ENCODE measurements around the gene CCDC28B. TPM values are rescaled to one million over a fixed set of nuclear protein-coding genes. Genes with fewer than 3 reads are reported as not detected.

The CCDC28B gene
- total RNA-seq, 1 donor from 2014 or later: 56.9 TPM

- POLR2A ChIA-PET: no interaction called here
- H3K27me3 Mint-ChIP-seq: no peaks in the 10 kb centered on the region
- TF ChIP-seq CTCF (IDR thresholded peaks at IDR 0.05): no peak
- peaks cover 1% of the 10 kb centered on the region for H3K4me1 Mint-ChIP-seq
- DNase-seq: no peak
- CTCF ChIA-PET: no interaction called here
- peaks cover 62% of the 10 kb centered on the region for H3K36me3 Mint-ChIP-seq (ENCODE audit: low read depth)
- no peaks in the 10 kb centered on the region for H3K9me3 Mint-ChIP-seq
- no peak overlapping the region for H3K4me3 Mint-ChIP-seq
- no peak overlapping the region for H3K27ac Mint-ChIP-seq
- ATAC-seq (ENCODE audit: low read depth): no peak
- intact Hi-C loops (cut with micrococcal nuclease): no loop called here
These were observed 29.4 kb upstream of the CCDC28B start for GRCh38 chr1:32170991-32171390.

- Mint-ChIP-seq H3K9me3 (no peaks in the 10 kb centered on the region), H3K36me3 (ENCODE audit: low read depth) (peaks cover 50% of the 10 kb centered on the region), H3K27ac (peak overlapping the region; percentile 3), H3K27me3 (no peaks in the 10 kb centered on the region), H3K4me1 (peaks cover 1% of the 10 kb centered on the region), H3K4me3 (no peak overlapping the region)
- POLR2A ChIA-PET: interaction anchor here (0.6 kb wide), 1 partner anchor 16 kb away, joined by 7 read pairs; no protein-coding TSS in a partner anchor
- intact Hi-C loops (cut with micrococcal nuclease): no loop called here
- DNase-seq (no peak), ATAC-seq (ENCODE audit: low read depth) (no peak)
- no peak for TF ChIP-seq CTCF (IDR thresholded peaks at IDR 0.05)
- CTCF ChIA-PET: no interaction called here
These were observed 27.7 kb upstream of the CCDC28B start for GRCh38 chr1:32172621-32173245.

DNA sequence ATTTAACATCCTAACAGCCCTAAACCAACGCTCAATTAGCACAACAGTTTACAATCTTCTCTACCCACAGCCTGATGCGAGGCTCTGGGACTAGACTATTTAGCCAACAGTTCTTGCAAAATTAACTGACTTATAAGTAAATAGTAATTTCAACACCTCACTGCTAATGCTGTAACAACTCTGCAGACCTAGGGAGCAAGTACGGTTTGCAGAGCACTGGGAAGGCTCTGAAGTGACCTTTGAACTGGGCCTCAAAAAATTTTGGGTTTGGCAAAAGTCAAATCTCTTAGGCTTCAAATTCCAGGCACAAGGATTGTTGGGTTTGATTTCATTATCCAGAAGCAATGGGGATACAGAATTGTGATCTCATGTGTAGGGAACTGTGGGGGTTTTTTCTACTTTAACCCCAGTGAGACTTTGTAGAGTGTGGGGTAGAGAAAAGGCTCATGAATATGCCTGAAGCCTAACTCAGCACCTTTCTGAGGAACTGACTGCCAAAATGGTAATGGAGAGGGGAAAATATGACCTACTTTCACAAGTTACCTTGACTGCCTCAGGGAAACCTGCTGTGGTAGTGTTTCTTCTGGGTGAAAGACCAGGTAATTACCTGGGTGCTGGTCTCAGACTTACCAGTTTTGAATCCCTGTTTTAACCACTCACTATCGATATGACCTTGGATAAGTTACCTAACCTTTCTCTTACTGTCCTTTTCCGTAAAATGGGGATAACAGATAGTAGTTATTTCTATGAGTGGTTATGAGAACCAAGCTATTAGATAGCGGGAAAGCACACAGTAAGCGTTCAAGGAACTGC is 21.8 kb upstream of the CCDC28B start:
- ATAC-seq (ENCODE audit: low read depth): no peak
- H3K27ac Mint-ChIP-seq: peak overlapping the region; percentile 98
- ChIA-PET CTCF (interaction anchor here (0.9 to 1.7 kb wide), 4 partner anchors 32 to 238 kb away, joined by 3 to 6 read pairs (median 4); partner anchors contain the start of gene KPNA6), POLR2A (interaction anchor here (0.5 to 2.7 kb wide), 23 partner anchors 11 to 667 kb away, joined by 3 to 37 read pairs (median 7); partner anchors contain the start of genes BSDC1, CCDC28B, HDAC1 and KPNA6)
- no peaks in the 10 kb centered on the region for H3K27me3 Mint-ChIP-seq
- TF ChIP-seq CTCF (IDR thresholded peaks at IDR 0.05): no peak
- peaks cover 35% of the 10 kb centered on the region for H3K4me1 Mint-ChIP-seq
- H3K36me3 Mint-ChIP-seq (ENCODE audit: low read depth): peaks cover 24% of the 10 kb centered on the region
- intact Hi-C loops (cut with micrococcal nuclease): loop anchor here (1.0 to 2.0 kb wide), 5 partner anchors 44 to 216 kb away; partner anchors contain the start of genes BSDC1, EIF3I, KPNA6 and TMEM234
- peak overlapping the region; percentile 90 for H3K4me3 Mint-ChIP-seq
- no peaks in the 10 kb centered on the region for H3K9me3 Mint-ChIP-seq
- DNase-seq: no peak

DNA sequence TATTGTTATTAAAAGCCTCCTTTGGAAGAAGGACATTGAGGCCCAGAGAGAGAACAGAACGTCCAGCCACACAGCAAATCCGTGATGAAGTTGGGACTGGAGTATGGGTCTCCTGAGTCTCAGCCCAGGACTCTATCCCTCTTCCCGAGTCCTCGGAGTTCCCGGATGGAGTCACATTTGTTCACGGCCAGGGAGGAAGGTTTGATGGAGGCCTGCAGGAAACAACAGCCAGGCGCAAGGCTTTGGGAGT is 21.3 kb upstream of the CCDC28B start:
- DNase-seq (no peak), ATAC-seq (ENCODE audit: low read depth) (no peak)
- no peaks in the 10 kb centered on the region for H3K9me3 Mint-ChIP-seq
- TF ChIP-seq CTCF (IDR thresholded peaks at IDR 0.05): no peak
- intact Hi-C loops (cut with micrococcal nuclease): loop anchor here (1.0 to 2.0 kb wide), 5 partner anchors 43 to 215 kb away; partner anchors contain the start of genes BSDC1, EIF3I, KPNA6 and TMEM234
- POLR2A ChIA-PET: interaction anchor here (0.5 to 2.7 kb wide), 23 partner anchors 11 to 666 kb away, joined by 3 to 37 read pairs (median 7); partner anchors contain the start of genes BSDC1, CCDC28B, HDAC1 and KPNA6
- peak overlapping the region; percentile 90 for H3K4me3 Mint-ChIP-seq
- CTCF ChIA-PET: interaction anchor here (0.9 to 1.7 kb wide), 4 partner anchors 33 to 237 kb away, joined by 3 to 6 read pairs (median 4); partner anchors contain the start of gene KPNA6
- no peaks in the 10 kb centered on the region for H3K27me3 Mint-ChIP-seq
- H3K4me1 Mint-ChIP-seq: peaks cover 38% of the 10 kb centered on the region
- H3K36me3 Mint-ChIP-seq (ENCODE audit: low read depth): peaks cover 29% of the 10 kb centered on the region
- peak overlapping the region; percentile 98 for H3K27ac Mint-ChIP-seq

Data from activated B cell treated with CpG ODN at 0.5 μM for 24 hours (primary cell).